Stimulated activated CD8-positive, alpha-beta memory T cell treated with anti-CD3 and anti-CD28 coated beads, Interleukin-4, amount 100 ng/mL, for 48 hours (primary cell): ENCODE measurements around the gene PRKCH.

Experiments used
- DNase-seq: peaks from one replicate; pipeline ENCODE4 v3.0.0-alpha.2; 2020

The PRKCH gene

GRCh38 chr14:61433828-61434227 lies 112.4 kb downstream of the PRKCH start:
- no peak for DNase-seq

- DNase-seq, result no peak
Observed at GRCh38 chr14:61434311-61434710, 112.9 kb downstream of the PRKCH start.

- DNase-seq, result no peak
Observed at GRCh38 chr14:61435563-61436337, 114.4 kb downstream of the PRKCH start.

- no peak for DNase-seq
Observed at GRCh38 chr14:61437381-61437780, 116.0 kb downstream of the PRKCH start.

- DNase-seq, result no peak
Observed at GRCh38 chr14:61438036-61438435, 116.7 kb downstream of the PRKCH start.

GRCh38 chr14:61438497-61438859 lies 117.1 kb downstream of the PRKCH start:
- no peak for DNase-seq

- DNase-seq, result peak; percentile 51
Observed at GRCh38 chr14:61438860-61439765, 117.7 kb downstream of the PRKCH start.

- DNase-seq, result no peak
Observed at GRCh38 chr14:61439779-61440418, 118.5 kb downstream of the PRKCH start.

- no peak for DNase-seq
Observed at GRCh38 chr14:61443481-61443880, 122.1 kb downstream of the PRKCH start.

- peak; percentile 77 for DNase-seq
Observed at GRCh38 chr14:61444215-61444768, 122.9 kb downstream of the PRKCH start.

GRCh38 chr14:61451491-61451890 lies 130.1 kb downstream of the PRKCH start:
- peak; percentile 24 for DNase-seq

- peak; percentile 19 for DNase-seq
Observed at GRCh38 chr14:61451891-61452400, 130.6 kb downstream of the PRKCH start.

GRCh38 chr14:61452452-61452851 lies 131.1 kb downstream of the PRKCH start:
- peak; percentile 69 for DNase-seq

- peak; percentile 25 for DNase-seq
Observed at GRCh38 chr14:61453103-61453767, 131.9 kb downstream of the PRKCH start.

- DNase-seq, result peak; percentile 21
Observed at GRCh38 chr14:61454545-61454944, 133.2 kb downstream of the PRKCH start.

- DNase-seq, result peak; percentile 25
Observed at GRCh38 chr14:61455351-61455750, 134.0 kb downstream of the PRKCH start.

- DNase-seq, result peak; percentile 92
Observed at GRCh38 chr14:61456720-61457119, 135.3 kb downstream of the PRKCH start.

- no peak for DNase-seq
Observed at GRCh38 chr14:61458766-61459165, 137.4 kb downstream of the PRKCH start.

GRCh38 chr14:61459229-61459628 lies 137.8 kb downstream of the PRKCH start:
- peak; percentile 19 for DNase-seq

- no peak for DNase-seq
Observed at GRCh38 chr14:61460063-61460462, 138.7 kb downstream of the PRKCH start.

GRCh38 chr14:61460718-61461611 lies 139.6 kb downstream of the PRKCH start:
- peak; percentile 60 for DNase-seq
